ENCODE data around the gene GPR156.
"Not testable (repeated sequence)": the region's sequence is repeated elsewhere in the genome, so short reads cannot be mapped to it uniquely, and the experiment has no call there.

Gene GPR156

GRCh38 chr3:120300971-120301370, 15.9 kb upstream of the GPR156 start:
- Histone ChIP-seq H3K27ac (ENCODE audit: low read length) (no peak overlapping the region), H3K9me3 (ENCODE audit: control insufficient read depth in 2 of 2, low read length in 2 of 2) (no peaks in the 10 kb centered on the region), H3K36me3 (ENCODE audit: control insufficient read depth in 2 of 2, insufficient read depth in 2 of 2, low read length in 2 of 2) (no peaks in the 10 kb centered on the region)

GRCh38 chr3:120299403-120299802, 14.4 kb upstream of the GPR156 start:
- Histone ChIP-seq H3K36me3 (ENCODE audit: control insufficient read depth in 2 of 2, insufficient read depth in 2 of 2, low read length in 2 of 2) (no peaks in the 10 kb centered on the region), H3K9me3 (ENCODE audit: control insufficient read depth in 2 of 2, low read length in 2 of 2) (no peaks in the 10 kb centered on the region), H3K27me3 (ENCODE audit: control insufficient read depth in 1 of 2, insufficient read depth in 2 of 2, low read length in 2 of 2) (no peaks in the 10 kb centered on the region), H3K4me3 (ENCODE audit: low read length in 2 of 2) (no peak overlapping the region), H3K27ac (ENCODE audit: low read length) (no peak overlapping the region), H3K9ac (ENCODE audit: low read length in 2 of 2) (no peak overlapping the region), H3K4me1 (ENCODE audit: control insufficient read depth, insufficient read depth, low read length) (no peaks in the 10 kb centered on the region)

More at GRCh38 chr3:120300971-120301370, 15.9 kb upstream of the GPR156 start:
- H3K4me3 ChIP-seq (ENCODE audit: low read length in 2 of 2), result no peak overlapping the region
- H3K27me3 ChIP-seq (ENCODE audit: control insufficient read depth in 1 of 2, insufficient read depth in 2 of 2, low read length in 2 of 2), result no peaks in the 10 kb centered on the region
- no peak overlapping the region for H3K9ac ChIP-seq (ENCODE audit: low read length in 2 of 2)
- no peaks in the 10 kb centered on the region for H3K4me1 ChIP-seq (ENCODE audit: control insufficient read depth, insufficient read depth, low read length)

GRCh38 chr3:120298996-120299395, 14.0 kb upstream of the GPR156 start:
- Histone ChIP-seq H3K4me1 (ENCODE audit: control insufficient read depth, insufficient read depth, low read length) (no peaks in the 10 kb centered on the region), H3K27me3 (ENCODE audit: control insufficient read depth in 1 of 2, insufficient read depth in 2 of 2, low read length in 2 of 2) (no peaks in the 10 kb centered on the region), H3K27ac (ENCODE audit: low read length) (no peak overlapping the region), H3K4me3 (ENCODE audit: low read length in 2 of 2) (no peak overlapping the region), H3K9ac (ENCODE audit: low read length in 2 of 2) (no peak overlapping the region), H3K36me3 (ENCODE audit: control insufficient read depth in 2 of 2, insufficient read depth in 2 of 2, low read length in 2 of 2) (no peaks in the 10 kb centered on the region), H3K9me3 (ENCODE audit: control insufficient read depth in 2 of 2, low read length in 2 of 2) (no peaks in the 10 kb centered on the region)

GRCh38 chr3:120291552-120291951, 6.5 kb upstream of the GPR156 start:
- not testable (repeated sequence) for H3K4me1 ChIP-seq (ENCODE audit: control insufficient read depth, insufficient read depth, low read length); H3K9ac ChIP-seq (ENCODE audit: low read length in 2 of 2); H3K27ac ChIP-seq (ENCODE audit: low read length); H3K27me3 ChIP-seq (ENCODE audit: control insufficient read depth in 1 of 2, insufficient read depth in 2 of 2, low read length in 2 of 2); H3K9me3 ChIP-seq (ENCODE audit: control insufficient read depth in 2 of 2, low read length in 2 of 2); H3K36me3 ChIP-seq (ENCODE audit: control insufficient read depth in 2 of 2, insufficient read depth in 2 of 2, low read length in 2 of 2); H3K4me3 ChIP-seq (ENCODE audit: low read length in 2 of 2)

- peaks cover 2 to 6% of the 10 kb centered on the region in 2 donors for H3K9me3 ChIP-seq (ENCODE audit: control insufficient read depth in 2 of 2, low read length in 2 of 2)
- H3K9ac ChIP-seq (ENCODE audit: low read length in 2 of 2), result no peak overlapping the region
- H3K4me3 ChIP-seq (ENCODE audit: low read length in 2 of 2), result no peak overlapping the region
- H3K27me3 ChIP-seq (ENCODE audit: control insufficient read depth in 1 of 2, insufficient read depth in 2 of 2, low read length in 2 of 2), result no peaks in the 10 kb centered on the region
- peaks cover 6% of the 10 kb centered on the region for H3K4me1 ChIP-seq (ENCODE audit: control insufficient read depth, insufficient read depth, low read length)
- no peak overlapping the region for H3K27ac ChIP-seq (ENCODE audit: low read length)
- no peaks in the 10 kb centered on the region for H3K36me3 ChIP-seq (ENCODE audit: control insufficient read depth in 2 of 2, insufficient read depth in 2 of 2, low read length in 2 of 2)
These were observed 4.6 kb upstream of the GPR156 start for GRCh38 chr3:120289636-120290035.

GRCh38 chr3:120286465-120286864, 1.4 kb upstream of the GPR156 start:
- Histone ChIP-seq H3K27ac (ENCODE audit: low read length) (no peak overlapping the region), H3K9ac (ENCODE audit: low read length in 2 of 2) (no peak overlapping the region), H3K36me3 (ENCODE audit: control insufficient read depth in 2 of 2, insufficient read depth in 2 of 2, low read length in 2 of 2) (no peaks in the 10 kb centered on the region)

GRCh38 chr3:120285508-120285841, 453 bp upstream of the GPR156 start:
- no peaks in the 10 kb centered on the region for H3K27me3 ChIP-seq (ENCODE audit: control insufficient read depth in 1 of 2, insufficient read depth in 2 of 2, low read length in 2 of 2)
- H3K9ac ChIP-seq (ENCODE audit: low read length in 2 of 2), result peak overlapping the region; percentile 29 to 60
- no peak overlapping the region for H3K27ac ChIP-seq (ENCODE audit: low read length)
- H3K4me3 ChIP-seq (ENCODE audit: low read length in 2 of 2), result peak overlapping the region; percentile 53 to 76
- H3K4me1 ChIP-seq (ENCODE audit: control insufficient read depth, insufficient read depth, low read length), result peaks cover 6% of the 10 kb centered on the region
- peaks cover 0 to 2% of the 10 kb centered on the region in 2 donors for H3K9me3 ChIP-seq (ENCODE audit: control insufficient read depth in 2 of 2, low read length in 2 of 2)
- no peaks in the 10 kb centered on the region for H3K36me3 ChIP-seq (ENCODE audit: control insufficient read depth in 2 of 2, insufficient read depth in 2 of 2, low read length in 2 of 2)

More at GRCh38 chr3:120286465-120286864, 1.4 kb upstream of the GPR156 start:
- Histone ChIP-seq H3K4me1 (ENCODE audit: control insufficient read depth, insufficient read depth, low read length) (peaks cover 6% of the 10 kb centered on the region), H3K27me3 (ENCODE audit: control insufficient read depth in 1 of 2, insufficient read depth in 2 of 2, low read length in 2 of 2) (no peaks in the 10 kb centered on the region), H3K9me3 (ENCODE audit: control insufficient read depth in 2 of 2, low read length in 2 of 2) (peaks cover 0 to 2% of the 10 kb centered on the region in 2 donors), H3K4me3 (ENCODE audit: low read length in 2 of 2) (no peak overlapping the region)

GRCh38 chr3:120281261-120281660, 3.8 kb downstream of the GPR156 start:
- H3K9me3 ChIP-seq (ENCODE audit: control insufficient read depth in 2 of 2, low read length in 2 of 2), result no peaks in the 10 kb centered on the region
- H3K9ac ChIP-seq (ENCODE audit: low read length in 2 of 2), result no peak overlapping the region
- peaks cover 6% of the 10 kb centered on the region for H3K4me1 ChIP-seq (ENCODE audit: control insufficient read depth, insufficient read depth, low read length)
- H3K4me3 ChIP-seq (ENCODE audit: low read length in 2 of 2), result no peak overlapping the region
- no peak overlapping the region for H3K27ac ChIP-seq (ENCODE audit: low read length)
- H3K27me3 ChIP-seq (ENCODE audit: control insufficient read depth in 1 of 2, insufficient read depth in 2 of 2, low read length in 2 of 2), result no peaks in the 10 kb centered on the region
- H3K36me3 ChIP-seq (ENCODE audit: control insufficient read depth in 2 of 2, insufficient read depth in 2 of 2, low read length in 2 of 2), result no peaks in the 10 kb centered on the region

GRCh38 chr3:120280566-120280965, 4.5 kb downstream of the GPR156 start:
- Histone ChIP-seq H3K9ac (ENCODE audit: low read length in 2 of 2) (no peak overlapping the region), H3K27ac (ENCODE audit: low read length) (no peak overlapping the region), H3K4me3 (ENCODE audit: low read length in 2 of 2) (no peak overlapping the region), H3K9me3 (ENCODE audit: control insufficient read depth in 2 of 2, low read length in 2 of 2) (no peaks in the 10 kb centered on the region), H3K27me3 (ENCODE audit: control insufficient read depth in 1 of 2, insufficient read depth in 2 of 2, low read length in 2 of 2) (no peaks in the 10 kb centered on the region), H3K36me3 (ENCODE audit: control insufficient read depth in 2 of 2, insufficient read depth in 2 of 2, low read length in 2 of 2) (no peaks in the 10 kb centered on the region), H3K4me1 (ENCODE audit: control insufficient read depth, insufficient read depth, low read length) (peaks cover 6% of the 10 kb centered on the region)

- H3K4me3 ChIP-seq (ENCODE audit: low read length in 2 of 2), result no peak overlapping the region
- H3K4me1 ChIP-seq (ENCODE audit: control insufficient read depth, insufficient read depth, low read length), result peaks cover 3% of the 10 kb centered on the region
- H3K27ac ChIP-seq (ENCODE audit: low read length), result no peak overlapping the region
- H3K36me3 ChIP-seq (ENCODE audit: control insufficient read depth in 2 of 2, insufficient read depth in 2 of 2, low read length in 2 of 2), result no peaks in the 10 kb centered on the region
- H3K27me3 ChIP-seq (ENCODE audit: control insufficient read depth in 1 of 2, insufficient read depth in 2 of 2, low read length in 2 of 2), result no peaks in the 10 kb centered on the region
- no peaks in the 10 kb centered on the region for H3K9me3 ChIP-seq (ENCODE audit: control insufficient read depth in 2 of 2, low read length in 2 of 2)
- no peak overlapping the region for H3K9ac ChIP-seq (ENCODE audit: low read length in 2 of 2)
These were observed 5.0 kb downstream of the GPR156 start for GRCh38 chr3:120280026-120280425.

- Histone ChIP-seq H3K27ac (ENCODE audit: low read length) (no peak overlapping the region), H3K4me3 (ENCODE audit: low read length in 2 of 2) (no peak overlapping the region), H3K9ac (ENCODE audit: low read length in 2 of 2) (no peak overlapping the region), H3K9me3 (ENCODE audit: control insufficient read depth in 2 of 2, low read length in 2 of 2) (no peaks in the 10 kb centered on the region), H3K36me3 (ENCODE audit: control insufficient read depth in 2 of 2, insufficient read depth in 2 of 2, low read length in 2 of 2) (no peaks in the 10 kb centered on the region), H3K27me3 (ENCODE audit: control insufficient read depth in 1 of 2, insufficient read depth in 2 of 2, low read length in 2 of 2) (no peaks in the 10 kb centered on the region), H3K4me1 (ENCODE audit: control insufficient read depth, insufficient read depth, low read length) (no peaks in the 10 kb centered on the region)
These were observed 8.3 kb downstream of the GPR156 start for GRCh38 chr3:120276767-120277166.
